GM12878 (cell line): ENCODE results near the gene RAN. TPM values are rescaled to one million over a fixed set of nuclear protein-coding genes. Genes with fewer than 3 reads are reported as not detected.

Source experiments
- ATAC-seq: fragments of 200-7000 bp; cut with Tn5 transposase; 3 replicates; pipeline ENCODE4 v1.9.1; 2020; ENCODE audit warnings: mild to moderate bottlenecking, moderate library complexity
- BruUV-seq: library from RNA; stranded (reverse); fragments of 400-500 nt; replicated peaks from 2 replicates; lab custom pipeline; 2021; lab: Mats Ljungman, UMichigan
- CTCF ChIA-PET: fragments of 300-600 bp; sonication (Branson Sonifier 250); formaldehyde crosslinking; extraction: SDS; loops from one replicate; lab custom pipeline; 2021; ENCODE audit warnings: inconsistent platforms; lab: Yijun Ruan, JAX
- POLR2A ChIA-PET: fragments of 350-600 bp; formaldehyde crosslinking; extraction: SDS; loops from one replicate; lab custom pipeline; 2021; ENCODE audit warnings: inconsistent platforms; lab: Charles Lee
- RAD21 ChIA-PET: fragments of 300-600 bp; sonication (Branson Sonifier 250); formaldehyde crosslinking; loops from one replicate; lab custom pipeline; 2023; ENCODE audit warnings: antibody characterized with exemption; ENCODE audit not compliant: unreplicated experiment; lab: Charles Lee
- SMC1A ChIA-PET: fragments of 300-600 bp; sonication (Branson Sonifier 250); formaldehyde crosslinking; loops from one replicate; lab custom pipeline; 2023; ENCODE audit not compliant: unreplicated experiment, uncharacterized antibody; lab: Charles Lee
- DNase-seq: peaks from one replicate; pipeline ENCODE4 v3.0.0-alpha.2; 2011; ENCODE audit warnings: low read depth, low spot score
- FAIRE-seq: peaks from 3 replicates; lab custom pipeline; 2011; peaks lifted over from hg19 to GRCh38; lab: Jason Lieb, UNC
- H2AFZ ChIP-seq: 2 replicates; pipeline ENCODE4 v1.6.0; 2011; ENCODE audit warnings: low read depth, low read length, control low read depth; ENCODE audit not compliant: control insufficient read depth
- H3K27ac ChIP-seq: 2 replicates; pipeline ENCODE4 v1.5.1; 2011; ENCODE audit warnings: control low read depth; ENCODE audit not compliant: control insufficient read depth, insufficient read depth
- H3K27me3 ChIP-seq, 2 experiments: replicated peaks in 1 of 2; 2 replicates each; pipeline versions ENCODE4 v1.6.0 to v1.6.1; 2011; ENCODE audit warnings: low read length in 1 of 2; ENCODE audit not compliant: control insufficient read depth in 2 of 2, insufficient read depth in 2 of 2
- H3K36me3 ChIP-seq, 2 experiments: 2 replicates each; pipeline ENCODE4 v1.5.1; 2011; ENCODE audit warnings: low read length in 1 of 2; ENCODE audit not compliant: control insufficient read depth in 2 of 2, insufficient read depth in 2 of 2
- H3K4me1 ChIP-seq: 2 replicates; pipeline ENCODE4 v1.6.1; 2011; ENCODE audit warnings: mild to moderate bottlenecking, low read length, moderate library complexity, mixed read lengths; ENCODE audit not compliant: control insufficient read depth, insufficient read depth
- H3K4me2 ChIP-seq: 2 replicates; pipeline ENCODE4 v1.6.0; 2011; ENCODE audit warnings: control low read depth; ENCODE audit not compliant: control insufficient read depth, insufficient read depth
- H3K4me3 ChIP-seq: fragments of 200-600 bp; sonication (generic); 2 replicates; pipeline ENCODE4 v1.5.1; 2016
- H3K79me2 ChIP-seq: 2 replicates; pipeline ENCODE4 v1.6.0; 2011; ENCODE audit warnings: low read length; ENCODE audit not compliant: control insufficient read depth, insufficient read depth
- H3K9ac ChIP-seq: 2 replicates; pipeline ENCODE4 v1.8.0; 2011; ENCODE audit warnings: low read length, control low read depth, mixed read lengths; ENCODE audit not compliant: control insufficient read depth, insufficient read depth
- H3K9me3 ChIP-seq: replicated peaks from 3 replicates; pipeline ENCODE4 v1.5.1; 2011; ENCODE audit warnings: mild to moderate bottlenecking, low read length; ENCODE audit not compliant: control insufficient read depth, insufficient read depth
- H4K20me1 ChIP-seq: 2 replicates; pipeline ENCODE4 v1.6.0; 2011; ENCODE audit not compliant: control insufficient read depth, insufficient read depth
- CBX3 ChIP-seq: fragments of 200-600 bp; sonication (generic); IDR thresholded peaks from 2 replicates; pipeline ENCODE4 v1.6.1; 2016; ENCODE audit warnings: low read depth, borderline replicate concordance
- EGR1 ChIP-seq, 2 experiments: IDR thresholded peaks; 1 replicate in 1 of 2; 2 replicates in 1 of 2; pipeline ENCODE4 v1.6.1; 2011 to 2012; ENCODE audit warnings: low read depth in 2 of 2, low read length in 2 of 2, borderline replicate concordance in 1 of 2, mild to moderate bottlenecking in 1 of 2, moderate library complexity in 1 of 2
- EP300 ChIP-seq, 2 experiments: fragments of 150-350 bp in 1 of 2; IDR thresholded peaks; 2 replicates each; pipeline ENCODE4 v1.6.1; 2011 to 2012; ENCODE audit warnings: low read depth in 2 of 2, low read length in 2 of 2, borderline replicate concordance in 1 of 2, improper control_type of control experiment in 1 of 2, inconsistent platforms in 1 of 2; ENCODE audit not compliant: control insufficient read depth in 1 of 2
- ETV6 ChIP-seq, 2 experiments: fragments of 450-650 bp in 1 of 2; IDR thresholded peaks in 1 of 2; conservative IDR thresholded peaks in 1 of 2; 2 replicates each; pipeline ENCODE4 v1.6.1; 2014; ENCODE audit warnings: antibody characterized with exemption in 1 of 2, borderline replicate concordance in 1 of 2, low read depth in 1 of 2, mild to moderate bottlenecking in 1 of 2, moderate library complexity in 1 of 2
- HDAC6 ChIP-seq: fragments of 200-600 bp; sonication (generic); IDR thresholded peaks from one replicate; pipeline ENCODE4 v1.8.0; 2017; ENCODE audit warnings: antibody characterized with exemption; ENCODE audit not compliant: unreplicated experiment
- KDM1A ChIP-seq: fragments of 200-600 bp; sonication (generic); IDR thresholded peaks from 2 replicates; pipeline ENCODE4 v1.6.1; 2016; ENCODE audit warnings: borderline replicate concordance
- KLF5 ChIP-seq: fragments of 450-650 bp; IDR thresholded peaks from 2 replicates; pipeline ENCODE4 v1.6.1; 2014; ENCODE audit warnings: mild to moderate bottlenecking; ENCODE audit not compliant: partially characterized antibody
- PML ChIP-seq: IDR thresholded peaks from 2 replicates; pipeline ENCODE4 v1.6.1; 2012; ENCODE audit warnings: low read length, inconsistent platforms
- RB1 ChIP-seq: fragments of 450-650 bp; formaldehyde crosslinking; IDR thresholded peaks from 2 replicates; pipeline ENCODE4 v1.6.1; 2017; ENCODE audit warnings: mild to moderate bottlenecking, borderline replicate concordance
- SPI1 ChIP-seq: IDR thresholded peaks from 2 replicates; pipeline ENCODE4 v1.6.1; 2011; ENCODE audit warnings: low read depth, mild to moderate bottlenecking, low read length, moderate library complexity, borderline replicate concordance; ENCODE audit not compliant: insufficient read depth
- SREBF2 ChIP-seq: IDR thresholded peaks from 2 replicates; pipeline ENCODE4 v1.6.1; 2012; ENCODE audit warnings: mild to moderate bottlenecking, low read length
- TCF7 ChIP-seq: IDR thresholded peaks from 2 replicates; pipeline ENCODE4 v1.6.1; 2014; ENCODE audit warnings: antibody characterized with exemption, borderline replicate concordance
- WGBS: methylation state at CpG from one replicate; pipeline ENCODE4 v1.1.6; 2016; ENCODE audit warnings: low lambda C conversion rate; ENCODE audit not compliant: insufficient replicate concordance, insufficient coverage; ENCODE audit errors: missing lambda C conversion rate; 5-methylcytosine and 5-hydroxymethylcytosine counted together
- in situ Hi-C: fragments of 300-500 bp; cut with MboI; formaldehyde crosslinking; loops from 9 replicates; pipeline ENCODE4 v1.14.3; 2018; ENCODE audit warnings: mixed read lengths
- intact Hi-C: fragments of 100-400 bp; cut with micrococcal nuclease; formaldehyde crosslinking; loops from one replicate; pipeline ENCODE4 v1.14.2; 2022; ENCODE audit not compliant: unreplicated experiment
- polyA plus RNA-seq, 11 experiments: library from polyadenylated mRNA; depleted of rRNA in 4 of 11; unstranded in 6 of 11; stranded (reverse) in 5 of 11; fragments of >200 nt; fragmentation: Nextera tagmentation in 4 of 11; fragmentation: Illumina TruSeq in 1 of 11; extraction: Ambion mirVana in 4 of 11; extraction: Trizol in 1 of 11; gene quantifications; 1 replicate in 1 of 11; 2 replicates in 10 of 11; pipeline versions ENCODE4 v1.2.1 to v1.2.3, GENCODE V29; 2011 to 2016; ENCODE audit warnings: inconsistent platforms in 2 of 11, missing spikeins in 2 of 11, low read depth in 1 of 11
- total RNA-seq, 4 experiments: library from RNA; depleted of rRNA in 3 of 4; stranded (reverse); fragments of >200 nt in 3 of 4; fragmentation: Illumina TruSeq in 1 of 4; extraction: Trizol in 1 of 4; gene quantifications; 2 replicates each; pipeline versions ENCODE4 v1.2.1 to v1.2.3, GENCODE V29; 2013 to 2021

Gene RAN
- total and polyA plus RNA-seq, 10 of the 15 experiments (the other 5 are each of a cell fraction or from before 2014, with no cell fraction given), result 1,598 to 3,769 (median 2,845) TPM

GRCh38 chr12:130849561-130850417 is 22.1 kb upstream of the RAN start:
- ChIA-PET POLR2A (no interaction called here), CTCF (interaction anchor here (1.2 kb wide), 1 partner anchor 255 kb away, joined by 3 read pairs; no protein-coding TSS in a partner anchor), SMC1A (no interaction called here), RAD21 (no interaction called here)
- ATAC-seq (no peak), DNase-seq (no peak), FAIRE-seq (no peak)
- Histone ChIP-seq H4K20me1 (no peaks in the 10 kb centered on the region), H3K4me3 (no peak overlapping the region), H3K9me3 (no peaks in the 10 kb centered on the region), H3K27ac (no peak overlapping the region), H3K4me1 (no peaks in the 10 kb centered on the region), H3K4me2 (no peak overlapping the region), H3K36me3 (no peaks in the 10 kb centered on the region), H3K27me3 (no peaks in the 10 kb centered on the region; a peak in 1 of 4 replicates), H3K79me2 (no peaks in the 10 kb centered on the region), H3K9ac (no peak overlapping the region), H2AFZ (no peak overlapping the region)
- in situ Hi-C loops, result no loop called here
- 36% methylated on average over 7 of the region's 7 CpGs for WGBS
- no TSS peak for BruUV-seq
- intact Hi-C loops, result no loop called here
- TF ChIP-seq EGR1 (IDR thresholded peaks at IDR 0.05; ENCODE audit: borderline replicate concordance in 1 of 2, low read depth in 2 of 2, low read length in 2 of 2) (no peak), ETV6 (conservative IDR thresholded peaks at IDR 0.05 in 1 of 2, IDR thresholded peaks at IDR 0.05 in 1 of 2; ENCODE audit: borderline replicate concordance in 1 of 2, low read depth in 1 of 2) (no peak), CBX3 (no peak), SREBF2 (no peak), EP300 (IDR thresholded peaks at IDR 0.05; ENCODE audit: borderline replicate concordance in 1 of 2, control insufficient read depth in 1 of 2, low read depth in 2 of 2, low read length in 2 of 2) (no peak), HDAC6 (no peak), PML (no peak), KDM1A (no peak), TCF7 (no peak), KLF5 (no peak), RB1 (no peak), SPI1 (no peak)
